ENCODE data around the gene OR9Q1. TPM values are rescaled to one million over a fixed set of nuclear protein-coding genes. Genes with fewer than 3 reads are reported as not detected.

OR9Q1 gene
- total and polyA plus RNA-seq, 2 of the 13 experiments (the other 11 are each of a cell fraction or from before 2014, with no cell fraction given): not detected

GRCh38 chr11:58186938-58187337 lies 163.3 kb downstream of the OR9Q1 start (continued):
- TF ChIP-seq KIAA2018 (CRISPR knock-in tag; IDR thresholded peaks at IDR 0.05; ENCODE audit: borderline replicate concordance) (no peak), GFI1 (CRISPR knock-in tag; IDR thresholded peaks at IDR 0.05; ENCODE audit: borderline replicate concordance) (no peak), SATB2 (CRISPR knock-in tag; IDR thresholded peaks at IDR 0.05) (no peak), PAF1 (CRISPR knock-in tag; IDR thresholded peaks at IDR 0.05) (no peak), GPN1 (CRISPR knock-in tag; IDR thresholded peaks at IDR 0.05; ENCODE audit: borderline replicate concordance) (no peak), TFDP1 (CRISPR knock-in tag; IDR thresholded peaks at IDR 0.05; ENCODE audit: borderline replicate concordance) (no peak)
